Vagina (tissue), 2 donors: ENCODE measurements around the gene DEAF1.

ENCODE experiments used
- POLR2A ChIP-seq, 2 donors: fragments of 450-650 bp; IDR thresholded peaks; one replicate each; pipeline ENCODE4 v1.6.1; 2017; ENCODE audit warnings: antibody characterized with exemption in 2 of 2, mild to moderate bottlenecking in 2 of 2, moderate library complexity in 2 of 2
- POLR2AphosphoS5 ChIP-seq, 2 donors: sonication (generic); formaldehyde crosslinking; IDR thresholded peaks; one replicate each; pipeline ENCODE4 v1.9.0; 2017; ENCODE audit warnings: antibody characterized with exemption in 2 of 2, mild to moderate bottlenecking in 2 of 2, low read depth in 1 of 2; ENCODE audit not compliant: insufficient read depth in 1 of 2
- TF ChIP-seq, protein P1 (sequence below), 3 experiments: fragments of 450-650 bp in 2 of 3; fragments of 200-600 bp in 1 of 3; sonication (generic) in 1 of 3; IDR thresholded peaks; one replicate each; pipeline ENCODE4 v1.5.1; 2017 to 2019; ENCODE audit warnings: antibody characterized with exemption in 3 of 3, mild to moderate bottlenecking in 2 of 3, moderate library complexity in 2 of 3

DNA sequence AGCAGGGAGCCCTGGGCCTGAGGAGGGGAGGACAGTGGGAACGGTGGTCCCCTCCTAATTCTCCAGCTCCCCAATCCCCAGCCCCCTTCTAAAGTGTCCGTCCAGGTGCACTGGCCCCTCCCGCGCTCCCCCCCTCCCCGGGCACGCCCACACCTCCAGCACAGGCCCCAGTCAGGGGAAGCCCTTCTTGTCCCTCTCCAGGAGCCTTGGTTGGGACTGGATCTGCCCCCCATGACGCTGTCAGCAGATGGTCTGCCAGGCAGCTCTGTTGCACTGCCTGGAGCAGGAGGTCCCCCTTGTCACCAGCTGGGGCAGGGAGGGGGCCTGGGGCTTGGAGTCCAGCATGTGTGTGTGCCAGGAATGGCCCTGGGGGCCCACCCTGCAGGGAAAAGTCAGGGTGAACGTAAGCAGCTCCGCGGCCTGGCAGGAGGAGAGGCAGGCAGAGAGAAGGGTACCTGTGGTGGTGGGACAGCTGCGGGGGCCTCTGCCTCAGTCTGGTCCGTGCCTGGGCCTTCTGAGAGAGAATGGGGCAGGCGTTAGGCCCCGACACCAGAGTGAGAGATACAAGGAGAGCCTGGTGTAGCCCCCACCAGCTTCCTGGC, 80.9 kb downstream of the DEAF1 start:
- TF ChIP-seq, protein P1, sequence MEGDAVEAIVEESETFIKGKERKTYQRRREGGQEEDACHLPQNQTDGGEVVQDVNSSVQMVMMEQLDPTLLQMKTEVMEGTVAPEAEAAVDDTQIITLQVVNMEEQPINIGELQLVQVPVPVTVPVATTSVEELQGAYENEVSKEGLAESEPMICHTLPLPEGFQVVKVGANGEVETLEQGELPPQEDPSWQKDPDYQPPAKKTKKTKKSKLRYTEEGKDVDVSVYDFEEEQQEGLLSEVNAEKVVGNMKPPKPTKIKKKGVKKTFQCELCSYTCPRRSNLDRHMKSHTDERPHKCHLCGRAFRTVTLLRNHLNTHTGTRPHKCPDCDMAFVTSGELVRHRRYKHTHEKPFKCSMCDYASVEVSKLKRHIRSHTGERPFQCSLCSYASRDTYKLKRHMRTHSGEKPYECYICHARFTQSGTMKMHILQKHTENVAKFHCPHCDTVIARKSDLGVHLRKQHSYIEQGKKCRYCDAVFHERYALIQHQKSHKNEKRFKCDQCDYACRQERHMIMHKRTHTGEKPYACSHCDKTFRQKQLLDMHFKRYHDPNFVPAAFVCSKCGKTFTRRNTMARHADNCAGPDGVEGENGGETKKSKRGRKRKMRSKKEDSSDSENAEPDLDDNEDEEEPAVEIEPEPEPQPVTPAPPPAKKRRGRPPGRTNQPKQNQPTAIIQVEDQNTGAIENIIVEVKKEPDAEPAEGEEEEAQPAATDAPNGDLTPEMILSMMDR (IDR thresholded peaks at IDR 0.05): no peak
- no peak for TF ChIP-seq POLR2A (IDR thresholded peaks at IDR 0.05)
- TF ChIP-seq POLR2AphosphoS5 (IDR thresholded peaks at IDR 0.05; ENCODE audit: insufficient read depth in 1 of 2, low read depth in 1 of 2): no peak
